Adrenal gland (tissue), 12 donors: ENCODE measurements around the gene CLRN2. TPM values are rescaled to one million over a fixed set of nuclear protein-coding genes. Genes with fewer than 3 reads are reported as not detected.
"Not testable (repeated sequence)": the region's sequence is repeated elsewhere in the genome, so short reads cannot be mapped to it uniquely, and the experiment has no call there.

Experiments
- DNase-seq, 7 donors: peaks; one replicate each; pipeline ENCODE4 v3.0.0-alpha.2; 2019 to 2020
- H3K27ac ChIP-seq, 5 donors: fragments of 200-600 bp; sonication (generic) in 4 of 5; 1 replicate in 3 of 5; 2 replicates in 2 of 5; pipeline versions ENCODE4 v1.5.1 to v1.8.0; 2016 to 2020; ENCODE audit warnings: mild to moderate bottlenecking in 1 of 5
- H3K27me3 ChIP-seq: fragments of 200-600 bp; 2 replicates; pipeline ENCODE4 v1.8.0; 2021
- H3K36me3 ChIP-seq, 2 donors: fragments of 200-600 bp; replicated peaks in 1 of 2; 1 replicate in 1 of 2; 2 replicates in 1 of 2; pipeline versions ENCODE4 v1.5.1 to v1.8.0; 2018 to 2022
- H3K4me1 ChIP-seq, 2 donors: fragments of 200-600 bp; replicated peaks in 1 of 2; 1 replicate in 1 of 2; 2 replicates in 1 of 2; pipeline versions ENCODE4 v1.5.1 to v1.8.0; 2018 to 2021
- H3K4me3 ChIP-seq, 4 donors: fragments of 200-600 bp; sonication (generic) in 3 of 4; one replicate each; pipeline ENCODE4 v1.5.1; 2016 to 2018
- H3K9me3 ChIP-seq, 3 donors: fragments of 200-600 bp; sonication (generic) in 1 of 3; replicated peaks in 1 of 3; 1 replicate in 2 of 3; 2 replicates in 1 of 3; pipeline versions ENCODE4 v1.5.1 to v1.8.0; 2016 to 2021
- CTCF ChIP-seq, 6 experiments: fragments of 450-650 bp in 4 of 6; fragments of 200-600 bp in 2 of 6; sonication (generic) in 1 of 6; IDR thresholded peaks; 1 replicate in 5 of 6; 2 replicates in 1 of 6; pipeline versions ENCODE4 v1.5.1 to v1.8.0; 2016 to 2021; ENCODE audit warnings: antibody characterized with exemption in 6 of 6, mild to moderate bottlenecking in 2 of 6, moderate library complexity in 1 of 6
- POLR2A ChIP-seq, 2 donors: fragments of 450-650 bp; IDR thresholded peaks; one replicate each; pipeline ENCODE4 v1.6.1; 2017; ENCODE audit warnings: antibody characterized with exemption in 2 of 2, mild to moderate bottlenecking in 2 of 2, moderate library complexity in 1 of 2
- WGBS, 4 donors: extraction: QIAGEN DNeasy Blood & Tissue Kit in 2 of 4; methylation state at CpG; one replicate each; pipeline versions ENCODE4 v1.1.5 to v1.1.7; 2013 to 2017; 5-methylcytosine and 5-hydroxymethylcytosine counted together
- intact Hi-C, 2 donors: fragments of 100-400 bp; cut with DNase I; formaldehyde crosslinking; loops; one replicate each; pipeline versions ENCODE4 v1.14.1 to v1.15.0; 2022 to 2023
- polyA plus RNA-seq, 3 donors: library from polyadenylated mRNA; stranded (reverse); fragments of 200-250 nt in 2 of 3; fragments of 350-450 nt in 1 of 3; fragmentation: Illumina TruSeq in 1 of 3; extraction: RNeasy Lipid Tissue Mini Kit (QIAGEN cat#74804) in 1 of 3; gene quantifications; one replicate each; pipeline ENCODE4 v1.2.3, GENCODE V29; 2013 to 2014
- total RNA-seq, 9 donors: library from RNA; depleted of rRNA in 4 of 9; stranded (reverse); fragments of >200 nt in 4 of 9; fragments of 120-200 nt in 1 of 9; fragmentation: NEBNext Ultra II Directional in 1 of 9; extraction: Animal tissue kit (Norgen Biotek cat#: 25700) in 1 of 9; gene quantifications; one replicate each; pipeline versions ENCODE4 v1.1.0 to v1.2.4, GENCODE V29; 2013 to 2023
- donor health status: healthy with polysubstance abuse.
- donor health status: Bipolar disorder and iron deficiency.
- donor health status: DM: yes; HTN: yes; CAD: no.
- donor health status: DM: no; HTN: no; CAD: no.
- donor health status: DM: no; HTN: no; CAD: no.
- donor health status: DM: yes; HTN: yes; CAD: no.

CLRN2 gene
- total and polyA plus RNA-seq, 12 donors = not detected

GRCh38 chr4:17535242-17535641 lies 20.3 kb downstream of the CLRN2 start:
- H3K4me3 ChIP-seq = no peak overlapping the region
- no peaks in the 10 kb centered on the region for H3K27me3 ChIP-seq
- no peak for DNase-seq
- TF ChIP-seq CTCF (IDR thresholded peaks at IDR 0.05) = no peak
- TF ChIP-seq POLR2A (IDR thresholded peaks at IDR 0.05) = no peak
- no peaks in the 10 kb centered on the region for H3K9me3 ChIP-seq
- WGBS, 4 donors = 68 to 79% (median 77%) methylated on average over 4 of the region's 4 CpGs
- H3K4me1 ChIP-seq = no peaks in the 10 kb centered on the region
- H3K27ac ChIP-seq = no peak overlapping the region
- intact Hi-C loops = no loop called here
- no peaks in the 10 kb centered on the region for H3K36me3 ChIP-seq

- Histone ChIP-seq H3K27me3 (no peaks in the 10 kb centered on the region), H3K4me1 (no peaks in the 10 kb centered on the region), H3K36me3 (no peaks in the 10 kb centered on the region), H3K9me3 (no peaks in the 10 kb centered on the region), H3K4me3 (no peak overlapping the region), H3K27ac (no peak overlapping the region)
- no peak for TF ChIP-seq CTCF (IDR thresholded peaks at IDR 0.05)
- no peak for TF ChIP-seq POLR2A (IDR thresholded peaks at IDR 0.05)
- intact Hi-C loops = no loop called here
- DNase-seq = no peak
- 71 to 89% (median 85%) methylated on average over 3 of the region's 3 CpGs for WGBS, 4 donors
These were observed 20.9 kb downstream of the CLRN2 start for GRCh38 chr4:17535906-17536305.

- H3K36me3 ChIP-seq, DNase-seq, intact Hi-C loops, H3K9me3 ChIP-seq, H3K27ac ChIP-seq, H3K27me3 ChIP-seq, H3K4me3 ChIP-seq, H3K4me1 ChIP-seq: not testable (repeated sequence)
- 85 to 92% (median 90%) methylated on average over 6 of the region's 6 CpGs for WGBS, 4 donors
These were observed 22.1 kb downstream of the CLRN2 start for GRCh38 chr4:17537060-17537459.

DNA sequence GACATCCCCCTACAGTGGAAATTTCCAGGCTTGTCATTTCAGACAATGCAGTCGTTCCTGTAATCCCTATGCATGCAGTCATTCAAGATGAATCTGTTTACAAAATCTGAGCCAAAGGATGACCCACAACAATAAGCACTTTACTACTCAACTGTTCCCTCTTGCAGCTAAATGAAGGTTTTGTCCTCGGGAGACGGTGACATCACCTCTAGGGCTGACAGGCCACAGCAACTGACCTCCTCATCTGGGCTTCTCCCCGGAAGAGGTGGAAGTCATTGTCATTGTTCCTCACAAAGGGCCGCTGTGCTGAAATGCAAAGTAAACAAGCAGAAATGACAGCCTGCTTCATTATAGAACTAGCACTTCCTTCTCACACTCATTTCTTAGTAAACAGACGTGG lies 29.2 kb downstream of the CLRN2 start:
- intact Hi-C loops = loop anchor here (10.0 kb wide), 1 partner anchor 261 kb away; no protein-coding TSS in a partner anchor
- H3K4me1 ChIP-seq = peaks cover 0 to 8% of the 10 kb centered on the region in 2 donors
- DNase-seq = peak in 5 of 7 donors; percentile 27 to 40 (median 30)

More for the DNA sequence above, 29.2 kb downstream of the CLRN2 start:
- Histone ChIP-seq H3K27ac (no peak overlapping the region), H3K4me3 (no peak overlapping the region), H3K9me3 (no peaks in the 10 kb centered on the region), H3K36me3 (no peaks in the 10 kb centered on the region), H3K27me3 (no peaks in the 10 kb centered on the region)
- TF ChIP-seq POLR2A (IDR thresholded peaks at IDR 0.05) = no peak
- no peak for TF ChIP-seq CTCF (IDR thresholded peaks at IDR 0.05)
- WGBS, 4 donors = 19 to 33% (median 25%) methylated on average over 5 to 6 of the region's 6 CpGs
